SK-N-SH (cell line): Measurements from ENCODE around the gene NEUROG1. TPM values are rescaled to one million over a fixed set of nuclear protein-coding genes. Genes with fewer than 3 reads are reported as not detected.

Experiments used
- CTCF ChIA-PET: fragments of 300-600, 350-600 bp; formaldehyde crosslinking; extraction: SDS; loops from one replicate; lab custom pipeline; 2021; lab: Yijun Ruan, JAX
- POLR2A ChIA-PET: fragments of 350-600 bp; sonication (Branson Sonifier 250); formaldehyde crosslinking; extraction: SDS; loops from one replicate; lab custom pipeline; 2020; ENCODE audit warnings: antibody characterized with exemption, inconsistent platforms; lab: Yijun Ruan, JAX
- DNase-seq: peaks from one replicate; pipeline ENCODE4 v3.0.0; 2012
- H2AFZ ChIP-seq: fragments of 200-600 bp; sonication (generic); 2 replicates; pipeline ENCODE4 v1.8.1; 2016; ENCODE audit warnings: antibody characterized with exemption, mild to moderate bottlenecking, low read depth
- H3F3A ChIP-seq: fragments of 200-600 bp; sonication (generic); replicated peaks from 2 replicates; pipeline ENCODE3; 2016; ENCODE audit warnings: antibody characterized with exemption, mild to moderate bottlenecking; ENCODE audit not compliant: insufficient read depth
- H3K27ac ChIP-seq, 2 experiments: fragments of 200-500 bp in 1 of 2; fragments of 200-600 bp in 1 of 2; sonication (Bioruptor generic) in 1 of 2; sonication (generic), shearing (Covaris generic) in 1 of 2; 2 replicates each; pipeline versions ENCODE4 v1.5.1 to v1.6.1; 2014 to 2016; ENCODE audit warnings: low read depth in 2 of 2, inconsistent platforms in 1 of 2, low read length in 1 of 2, mild to moderate bottlenecking in 1 of 2, mixed read lengths in 1 of 2
- H3K27me3 ChIP-seq: fragments of 200-600 bp; sonication (generic), shearing (Covaris generic); 2 replicates; pipeline ENCODE4 v1.6.1; 2016; ENCODE audit warnings: mixed run types; ENCODE audit not compliant: insufficient read depth
- H3K36me3 ChIP-seq, 2 experiments: fragments of 200-500 bp in 1 of 2; fragments of 200-600 bp in 1 of 2; sonication (Bioruptor generic) in 1 of 2; sonication (generic) in 1 of 2; replicated peaks in 1 of 2; 2 replicates each; pipeline versions ENCODE3 to v1.5.1; 2014 to 2016; ENCODE audit warnings: low read length in 1 of 2, mild to moderate bottlenecking in 1 of 2; ENCODE audit not compliant: insufficient read depth in 2 of 2, control insufficient read depth in 1 of 2
- H3K4me1 ChIP-seq, 2 experiments: fragments of 200-500 bp in 1 of 2; fragments of 200-600 bp in 1 of 2; sonication (Bioruptor generic) in 1 of 2; sonication (generic), shearing (Covaris generic) in 1 of 2; 2 replicates each; pipeline versions ENCODE4 v1.5.1 to v1.6.1; 2014 to 2016; ENCODE audit warnings: low read depth in 1 of 2, low read length in 1 of 2, mixed run types in 1 of 2; ENCODE audit not compliant: insufficient read depth in 2 of 2, control insufficient read depth in 1 of 2
- H3K4me2 ChIP-seq: fragments of 200-600 bp; sonication (generic), shearing (Covaris generic); 2 replicates; pipeline ENCODE4 v1.6.1; 2017; ENCODE audit warnings: mixed run types
- H3K4me3 ChIP-seq, 2 experiments: fragments of 200-500 bp in 1 of 2; fragments of 200-600 bp in 1 of 2; sonication (Bioruptor generic) in 1 of 2; sonication (generic), shearing (Covaris generic) in 1 of 2; 2 replicates each; pipeline versions ENCODE4 v1.5.1 to v1.8.1; 2014 to 2016; ENCODE audit warnings: low read depth in 2 of 2, inconsistent platforms in 1 of 2, low read length in 1 of 2, mild to moderate bottlenecking in 1 of 2, mixed read lengths in 1 of 2, moderate library complexity in 1 of 2
- H3K79me2 ChIP-seq: fragments of 200-600 bp; sonication (generic); 2 replicates; pipeline ENCODE4 v1.8.1; 2017; ENCODE audit warnings: mild to moderate bottlenecking; ENCODE audit not compliant: insufficient read depth
- H3K9ac ChIP-seq: fragments of 200-600 bp; sonication (generic); 2 replicates; pipeline ENCODE4 v1.6.1; 2017; ENCODE audit warnings: mixed run types
- H3K9me2 ChIP-seq: fragments of 200-600 bp; sonication (generic); 2 replicates; pipeline ENCODE4 v1.6.1; 2017; ENCODE audit warnings: mixed run types
- H3K9me3 ChIP-seq: fragments of 200-600 bp; sonication (generic); 2 replicates; pipeline ENCODE4 v1.6.1; 2017; ENCODE audit warnings: mixed run types, mild to moderate bottlenecking, moderate library complexity
- H4K20me1 ChIP-seq: fragments of 200-600 bp; sonication (generic); 2 replicates; pipeline ENCODE4 v1.6.1; 2017; ENCODE audit warnings: mild to moderate bottlenecking, mixed run types; ENCODE audit not compliant: insufficient read depth
- CHD2 ChIP-seq: fragments of 150-350 bp; IDR thresholded peaks from 2 replicates; pipeline ENCODE4 v1.6.1; 2018; ENCODE audit warnings: low read length; ENCODE audit not compliant: partially characterized antibody
- EZH2phosphoT487 ChIP-seq: fragments of 200-600 bp; sonication (generic); IDR thresholded peaks from 2 replicates; pipeline ENCODE4 v1.6.1; 2017; ENCODE audit warnings: low read depth, mixed run types, mild to moderate bottlenecking, antibody characterized with exemption, moderate library complexity, borderline replicate concordance
- FOXM1 ChIP-seq: IDR thresholded peaks from 2 replicates; pipeline ENCODE4 v1.4.0; 2012; ENCODE audit warnings: low read depth, mild to moderate bottlenecking
- GATA2 ChIP-seq: sonication (generic); formaldehyde crosslinking; IDR thresholded peaks from 2 replicates; pipeline ENCODE4 v1.5.0; 2020; ENCODE audit warnings: mild to moderate bottlenecking, missing genetic modification reagents
- NRF1 ChIP-seq: IDR thresholded peaks from 2 replicates; pipeline ENCODE4 v1.6.1; 2012; ENCODE audit warnings: low read depth, mild to moderate bottlenecking, low read length
- PBX3 ChIP-seq: IDR thresholded peaks from 2 replicates; pipeline ENCODE4; 2012
- RAD21 ChIP-seq: IDR thresholded peaks from 2 replicates; pipeline ENCODE4 v1.6.1; 2012; ENCODE audit warnings: mild to moderate bottlenecking, low read length
- TAF1 ChIP-seq: IDR thresholded peaks from 2 replicates; pipeline ENCODE4 v1.6.1; 2012; ENCODE audit warnings: low read depth, mild to moderate bottlenecking, low read length, moderate library complexity, borderline replicate concordance
- TCF12 ChIP-seq: IDR thresholded peaks from 2 replicates; pipeline ENCODE4 v1.4.0; 2012
- USF1 ChIP-seq: IDR thresholded peaks from 2 replicates; pipeline ENCODE4 v1.4.0; 2012; ENCODE audit warnings: low read depth, borderline replicate concordance
- USF2 ChIP-seq: fragments of 150-350 bp; IDR thresholded peaks from 2 replicates; pipeline ENCODE4 v1.6.1; 2017; ENCODE audit warnings: antibody characterized with exemption, low read length, low read depth, borderline replicate concordance
- YY1 ChIP-seq: IDR thresholded peaks from 2 replicates; pipeline ENCODE4 v1.4.0; 2012; ENCODE audit warnings: low read depth, mild to moderate bottlenecking
- WGBS: methylation state at CpG from one replicate; pipeline ENCODE4 v1.1.6; 2017; ENCODE audit warnings: low lambda C conversion rate; 5-methylcytosine and 5-hydroxymethylcytosine counted together
- polyA plus RNA-seq, 3 experiments: library from polyadenylated mRNA; depleted of rRNA; stranded (reverse); fragments of >200 nt; gene quantifications; 2 replicates each; pipeline ENCODE4 v1.2.3, GENCODE V29; 2012
- TF ChIP-seq, protein P1 (sequence below): fragments of 200-600 bp; sonication (generic); IDR thresholded peaks from 2 replicates; pipeline ENCODE4 v1.6.1; 2017; ENCODE audit warnings: antibody characterized with exemption, mild to moderate bottlenecking, moderate library complexity

Gene NEUROG1
- polyA plus RNA-seq, 1 of the 3 experiments (the other 2 are of a cell fraction) = not detected

DNA sequence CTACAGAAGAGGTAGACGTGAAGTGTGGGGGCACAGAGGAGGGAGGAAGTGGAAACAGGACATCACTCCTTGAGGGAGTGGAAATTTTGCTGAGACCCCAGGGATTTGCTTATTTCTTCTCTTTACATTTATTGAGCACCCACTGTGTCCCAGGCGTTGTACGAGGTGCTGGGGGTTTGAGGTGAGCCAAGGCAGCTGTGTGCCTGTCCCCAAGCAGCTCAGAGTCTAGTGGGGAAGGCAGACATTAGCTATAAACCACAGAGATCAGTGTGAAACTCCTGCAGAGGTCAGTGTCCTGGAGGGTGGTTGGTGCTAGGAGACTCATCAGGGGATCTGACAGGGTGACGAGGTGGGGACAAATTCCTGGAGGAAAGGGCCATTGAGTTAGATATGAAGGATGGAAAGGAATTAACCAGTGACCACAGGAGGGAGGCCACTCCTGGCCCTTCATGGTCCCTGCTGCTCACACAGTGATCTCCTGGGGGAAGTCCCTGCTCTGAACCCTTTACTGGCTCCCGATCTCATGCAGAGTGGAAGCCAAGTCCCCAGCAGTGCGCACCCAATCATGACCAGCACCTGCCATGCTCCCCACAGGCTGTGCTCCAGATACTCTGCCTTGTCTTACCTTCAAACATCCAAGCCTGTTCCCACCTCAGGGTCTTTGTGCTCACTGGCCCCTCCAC, 46.5 kb upstream of the NEUROG1 start:
- H3K27ac ChIP-seq = no peak overlapping the region
- H3K9me2 ChIP-seq = no peaks in the 10 kb centered on the region
- no peak overlapping the region for H3K9ac ChIP-seq
- H3K4me1 ChIP-seq = no peaks in the 10 kb centered on the region
- no peaks in the 10 kb centered on the region for H3K9me3 ChIP-seq
- no peak for TF ChIP-seq NRF1
- H3K36me3 ChIP-seq = no peaks in the 10 kb centered on the region
- no peak for DNase-seq
- ChIA-PET CTCF (interaction anchor here (1.8 to 25.1 kb wide), 4 partner anchors 16 to 248 kb away, joined by 6 to 409 read pairs (median 8); no protein-coding TSS in a partner anchor), POLR2A (no interaction called here)
- no peaks in the 10 kb centered on the region for H3K79me2 ChIP-seq
- 27% methylated on average over 6 of the region's 6 CpGs for WGBS
- no peak overlapping the region for H2AFZ ChIP-seq
- H4K20me1 ChIP-seq = no peaks in the 10 kb centered on the region
- H3K4me3 ChIP-seq = no peak overlapping the region
- H3K4me2 ChIP-seq = no peak overlapping the region
- H3F3A ChIP-seq = no peaks in the 10 kb centered on the region
- peaks cover 72% of the 10 kb centered on the region for H3K27me3 ChIP-seq

DNA sequence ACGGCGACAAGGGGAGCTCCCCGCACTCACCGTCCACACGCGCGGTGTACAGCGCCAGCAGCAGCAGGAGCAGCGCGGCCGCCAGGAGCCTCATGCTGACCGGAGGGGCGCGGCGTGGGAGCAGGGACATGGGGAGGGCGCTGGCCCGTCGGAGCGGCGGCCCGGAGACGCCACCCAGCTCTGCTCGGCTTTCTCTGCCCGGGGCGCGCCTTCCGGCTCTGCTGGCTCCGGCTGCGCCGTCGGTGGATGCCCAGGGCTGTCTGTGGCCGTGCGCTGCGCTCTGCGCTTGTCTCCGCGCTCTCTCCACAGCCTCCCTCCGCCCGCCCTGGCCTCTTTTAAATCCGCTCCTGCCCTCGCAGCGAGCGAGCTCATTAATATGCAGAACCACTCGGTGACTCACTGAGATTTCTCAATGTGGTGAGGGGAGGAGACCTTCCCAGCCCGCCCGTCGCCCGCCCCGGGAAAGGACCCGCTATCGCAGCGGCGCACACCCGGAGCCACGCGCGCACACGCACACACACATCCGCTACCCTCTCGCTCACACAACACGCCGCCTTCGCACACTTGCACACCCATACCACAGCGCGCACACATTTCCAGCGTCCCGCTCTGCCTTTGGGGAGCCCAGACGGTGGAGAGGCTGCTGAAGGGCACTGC, 43.0 kb upstream of the NEUROG1 start, which contains the start of gene CXCL14:
CXCL14 (minus strand) TSS at position 307 of the 657 bp plus-strand sequence; CDS start at position 94, 213 bp downstream.
- 17% methylated on average over 38 of the region's 68 CpGs for WGBS
- TF ChIP-seq TCF12 = no peak
- TF ChIP-seq PBX3 = no peak
- no peak for DNase-seq
- Histone ChIP-seq H3K36me3 (no peaks in the 10 kb centered on the region), H3K4me3 (no peak within 1 kb of the TSS), H3F3A (no peaks in the 10 kb centered on the region), H3K9me3 (no peaks in the 10 kb centered on the region), H3K79me2 (no peaks in the 10 kb centered on the region), H3K27me3 (peaks cover 57% of the 10 kb centered on the region), H3K4me1 (no peaks in the 10 kb centered on the region), H3K27ac (no peak within 1 kb of the TSS), H3K4me2 (peak within 1 kb of the TSS; percentile 33; the same call in 1 of the 2 replicates), H3K9ac (no peak within 1 kb of the TSS), H3K9me2 (no peaks in the 10 kb centered on the region), H4K20me1 (no peaks in the 10 kb centered on the region), H2AFZ (no peak within 1 kb of the TSS)
- POLR2A ChIA-PET = no interaction called here
- CTCF ChIA-PET = interaction anchor here (1.6 to 25.1 kb wide), 3 partner anchors 18 to 251 kb away, joined by 5 to 409 read pairs (median 10); no protein-coding TSS in a partner anchor

- H3K36me3 ChIP-seq = no peaks in the 10 kb centered on the region
- H3K9me2 ChIP-seq = no peaks in the 10 kb centered on the region
- H3K9me3 ChIP-seq = no peaks in the 10 kb centered on the region
- no peak overlapping the region for H3K27ac ChIP-seq
- H3K27me3 ChIP-seq = peaks cover 51% of the 10 kb centered on the region
- no peaks in the 10 kb centered on the region for H3F3A ChIP-seq
- CTCF ChIA-PET = interaction anchor here (2.4 to 25.1 kb wide), 3 partner anchors 12 to 116 kb away, joined by 10 to 409 read pairs (median 11); no protein-coding TSS in a partner anchor
- H3K79me2 ChIP-seq = no peaks in the 10 kb centered on the region
- H4K20me1 ChIP-seq = no peaks in the 10 kb centered on the region
- no peak overlapping the region for H3K9ac ChIP-seq
- DNase-seq = no peak
- H3K4me3 ChIP-seq = no peak overlapping the region
- H3K4me2 ChIP-seq = peak overlapping the region; percentile 33; the same call in 1 of the 2 replicates
- no peak overlapping the region for H2AFZ ChIP-seq
- 38% methylated on average over 18 of the region's 21 CpGs for WGBS
- no peaks in the 10 kb centered on the region for H3K4me1 ChIP-seq
- POLR2A ChIA-PET = no interaction called here
- TF ChIP-seq TAF1 (no peak), RAD21 (no peak), PBX3 (no peak), CHD2 (no peak), USF2 (no peak), FOXM1 (no peak), GATA2 (CRISPR knock-in tag) (no peak), EZH2phosphoT487 (no peak), YY1 (no peak), USF1 (no peak)
- TF ChIP-seq, protein P1, sequence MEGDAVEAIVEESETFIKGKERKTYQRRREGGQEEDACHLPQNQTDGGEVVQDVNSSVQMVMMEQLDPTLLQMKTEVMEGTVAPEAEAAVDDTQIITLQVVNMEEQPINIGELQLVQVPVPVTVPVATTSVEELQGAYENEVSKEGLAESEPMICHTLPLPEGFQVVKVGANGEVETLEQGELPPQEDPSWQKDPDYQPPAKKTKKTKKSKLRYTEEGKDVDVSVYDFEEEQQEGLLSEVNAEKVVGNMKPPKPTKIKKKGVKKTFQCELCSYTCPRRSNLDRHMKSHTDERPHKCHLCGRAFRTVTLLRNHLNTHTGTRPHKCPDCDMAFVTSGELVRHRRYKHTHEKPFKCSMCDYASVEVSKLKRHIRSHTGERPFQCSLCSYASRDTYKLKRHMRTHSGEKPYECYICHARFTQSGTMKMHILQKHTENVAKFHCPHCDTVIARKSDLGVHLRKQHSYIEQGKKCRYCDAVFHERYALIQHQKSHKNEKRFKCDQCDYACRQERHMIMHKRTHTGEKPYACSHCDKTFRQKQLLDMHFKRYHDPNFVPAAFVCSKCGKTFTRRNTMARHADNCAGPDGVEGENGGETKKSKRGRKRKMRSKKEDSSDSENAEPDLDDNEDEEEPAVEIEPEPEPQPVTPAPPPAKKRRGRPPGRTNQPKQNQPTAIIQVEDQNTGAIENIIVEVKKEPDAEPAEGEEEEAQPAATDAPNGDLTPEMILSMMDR = no peak
These were observed 42.5 kb upstream of the NEUROG1 start for GRCh38 chr5:135578305-135578684.
